Cardiac fibroblast (primary cell): Measurements from ENCODE around the gene LARP1B.
"Not testable (repeated sequence)": the region's sequence is repeated elsewhere in the genome, so short reads cannot be mapped to it uniquely, and the experiment has no call there.

Experiments used
- DNase-seq, 2 donors: peaks; one replicate each; pipeline versions ENCODE4 v3.0.0 to v3.0.0-alpha.2; 2010; ENCODE audit warnings: low read depth in 2 of 2
- H3K4me3 ChIP-seq, 2 donors: replicated peaks in 1 of 2; 1 replicate in 1 of 2; 2 replicates in 1 of 2; pipeline ENCODE4 v1.5.1; 2011; ENCODE audit warnings: low read depth in 2 of 2, low read length in 2 of 2, mild to moderate bottlenecking in 2 of 2, moderate library complexity in 1 of 2
- TF ChIP-seq, protein P1 (sequence below): IDR thresholded peaks from one replicate; pipeline ENCODE4 v1.5.1; 2011; ENCODE audit warnings: low read depth, mild to moderate bottlenecking, low read length, inconsistent platforms

LARP1B gene

DNA sequence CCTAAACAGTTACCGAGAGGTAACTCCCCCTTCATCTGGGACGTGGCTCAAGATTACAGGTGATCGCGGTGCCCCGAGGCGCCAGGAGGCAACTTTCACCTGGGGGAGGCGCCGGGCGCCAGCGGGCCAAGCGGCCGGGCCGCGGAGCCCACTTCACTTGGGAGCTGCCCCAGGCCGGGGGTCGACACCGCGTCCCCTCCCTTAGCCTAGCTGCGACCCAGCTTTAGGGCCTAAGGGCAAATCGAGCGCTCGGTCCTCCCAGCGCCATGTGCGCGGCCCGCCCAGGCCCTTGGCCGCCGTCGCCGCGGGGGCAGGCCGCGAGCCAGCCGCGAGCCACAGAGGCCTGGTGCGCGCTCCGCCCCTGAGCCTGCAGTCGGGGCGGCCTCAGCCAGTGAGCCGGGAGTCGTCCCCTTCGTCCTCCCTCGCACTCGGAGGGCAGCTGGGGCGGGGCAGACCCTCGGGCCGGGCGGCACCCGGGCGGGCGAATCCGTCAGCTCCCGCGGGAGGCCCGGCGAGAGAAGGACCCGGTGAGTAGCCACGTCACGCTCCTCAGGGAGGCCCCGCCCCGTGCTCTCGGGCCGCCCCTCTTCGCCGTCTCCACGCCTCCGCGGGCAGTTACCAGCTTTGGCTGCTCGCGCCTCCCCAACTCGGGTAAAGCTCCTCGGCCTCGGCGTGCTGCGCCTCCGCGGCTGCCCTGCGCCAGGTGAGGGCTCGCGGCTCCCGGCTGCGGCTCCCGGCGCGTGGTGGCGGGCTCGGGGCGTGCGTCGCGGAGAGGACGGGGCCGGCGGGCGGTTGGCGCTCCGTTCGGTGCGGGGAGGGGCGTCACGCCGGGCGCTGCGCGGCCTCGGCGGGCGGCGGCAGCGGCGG lies at the start of gene LARP1B:
Gene LARP1B (plus strand): TSS at position 614 of the 867 bp plus-strand sequence. CDS start 13,640 bp downstream, outside the sequence.
- TF ChIP-seq, protein P1, sequence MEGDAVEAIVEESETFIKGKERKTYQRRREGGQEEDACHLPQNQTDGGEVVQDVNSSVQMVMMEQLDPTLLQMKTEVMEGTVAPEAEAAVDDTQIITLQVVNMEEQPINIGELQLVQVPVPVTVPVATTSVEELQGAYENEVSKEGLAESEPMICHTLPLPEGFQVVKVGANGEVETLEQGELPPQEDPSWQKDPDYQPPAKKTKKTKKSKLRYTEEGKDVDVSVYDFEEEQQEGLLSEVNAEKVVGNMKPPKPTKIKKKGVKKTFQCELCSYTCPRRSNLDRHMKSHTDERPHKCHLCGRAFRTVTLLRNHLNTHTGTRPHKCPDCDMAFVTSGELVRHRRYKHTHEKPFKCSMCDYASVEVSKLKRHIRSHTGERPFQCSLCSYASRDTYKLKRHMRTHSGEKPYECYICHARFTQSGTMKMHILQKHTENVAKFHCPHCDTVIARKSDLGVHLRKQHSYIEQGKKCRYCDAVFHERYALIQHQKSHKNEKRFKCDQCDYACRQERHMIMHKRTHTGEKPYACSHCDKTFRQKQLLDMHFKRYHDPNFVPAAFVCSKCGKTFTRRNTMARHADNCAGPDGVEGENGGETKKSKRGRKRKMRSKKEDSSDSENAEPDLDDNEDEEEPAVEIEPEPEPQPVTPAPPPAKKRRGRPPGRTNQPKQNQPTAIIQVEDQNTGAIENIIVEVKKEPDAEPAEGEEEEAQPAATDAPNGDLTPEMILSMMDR = no peak
- H3K4me3 ChIP-seq = peak within 1 kb of the TSS; percentile 79 to 82
- DNase-seq = peak; percentile 96 to 99

DNA sequence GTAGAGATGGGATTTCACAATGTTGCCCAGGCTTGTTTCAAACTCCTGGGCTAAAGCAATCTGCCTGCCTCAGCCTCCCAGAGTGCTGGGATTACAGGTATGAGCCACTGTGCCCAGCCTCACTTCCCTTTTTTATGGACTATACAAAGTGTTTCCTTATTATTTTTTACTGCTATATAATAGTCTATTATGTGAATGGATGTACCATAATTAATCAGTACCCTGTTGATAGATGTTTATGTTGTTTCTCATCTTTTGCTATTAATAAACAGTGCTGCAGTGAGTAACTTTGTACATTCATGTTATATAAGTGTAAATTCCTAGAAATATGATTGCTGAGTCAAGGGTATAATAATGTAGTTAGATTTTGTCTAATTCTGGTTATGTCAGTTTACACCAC lies 35.8 kb upstream of the LARP1B start:
- no peak for DNase-seq
- H3K4me3 ChIP-seq = no peak overlapping the region
- TF ChIP-seq, protein P1 = no peak

DNA sequence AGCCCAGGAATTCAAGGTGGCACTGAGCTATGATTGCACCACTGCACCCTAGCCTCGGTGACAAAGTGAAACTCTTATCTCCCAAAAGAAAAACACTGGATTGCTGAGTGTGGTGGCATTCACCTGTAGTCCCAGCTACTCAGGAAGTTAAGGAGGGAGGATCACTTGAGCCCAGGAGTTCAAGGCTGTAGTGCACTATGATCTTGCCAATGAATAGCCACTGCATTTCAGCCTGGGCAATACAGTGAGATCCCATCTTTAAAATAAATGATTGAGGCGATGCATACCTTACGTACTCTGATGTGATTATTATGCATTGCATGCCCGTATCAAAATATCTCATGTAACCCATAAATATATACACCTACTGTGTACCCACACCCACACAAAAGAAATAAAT lies 31.2 kb upstream of the LARP1B start:
- TF ChIP-seq, protein P1 = no peak
- no peak overlapping the region for H3K4me3 ChIP-seq
- DNase-seq = no peak

DNA sequence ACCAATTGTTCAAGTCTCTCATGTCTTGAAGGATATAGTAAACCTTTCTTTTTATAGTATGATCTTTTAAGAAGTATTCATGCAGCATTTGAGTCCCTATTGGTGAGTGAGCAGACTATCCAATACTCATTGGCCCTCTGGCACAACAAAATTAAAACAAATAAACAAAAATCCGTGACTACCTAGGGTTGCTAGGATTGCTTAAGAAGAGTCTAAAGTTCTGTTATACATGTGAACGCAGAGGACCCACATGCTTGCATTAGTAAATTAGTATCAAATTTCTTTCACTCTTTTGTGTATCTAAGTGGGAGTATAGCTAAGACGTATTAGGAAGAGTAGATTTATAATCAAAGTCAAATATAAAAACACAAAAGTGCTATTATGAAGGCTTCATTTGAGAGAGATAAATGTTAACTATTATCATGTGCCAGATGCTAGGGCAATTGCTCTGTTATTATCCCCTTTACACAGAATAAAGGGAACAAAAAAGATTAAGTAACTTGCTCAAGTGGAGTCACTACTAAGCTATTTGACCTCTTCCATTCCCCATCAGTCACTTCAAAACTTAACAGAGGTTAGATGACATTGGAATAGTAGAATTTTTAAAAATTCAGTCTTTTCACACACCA lies 29.2 kb upstream of the LARP1B start:
- no peak overlapping the region for H3K4me3 ChIP-seq
- no peak for DNase-seq
- TF ChIP-seq, protein P1 = no peak

DNA sequence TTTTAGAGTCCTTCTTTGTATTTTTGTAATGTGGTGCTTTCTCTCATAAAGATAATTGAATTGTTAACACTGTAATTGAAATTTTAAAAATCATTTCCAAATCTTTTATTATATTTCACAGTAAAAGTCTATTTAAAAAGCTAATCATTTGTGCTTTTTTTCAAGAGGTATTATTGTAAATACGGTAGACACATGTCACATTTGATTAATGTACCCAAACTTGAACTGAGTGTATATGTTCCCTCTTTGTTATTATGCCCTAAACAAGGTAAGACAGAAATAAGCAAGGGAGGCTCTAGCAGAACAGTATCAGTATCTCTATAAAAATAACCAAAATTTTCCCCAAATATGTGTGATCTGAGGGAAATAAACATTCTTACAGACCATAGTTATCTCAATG lies 21.5 kb upstream of the LARP1B start:
- no peak for DNase-seq
- no peak overlapping the region for H3K4me3 ChIP-seq
- TF ChIP-seq, protein P1 = no peak

DNA sequence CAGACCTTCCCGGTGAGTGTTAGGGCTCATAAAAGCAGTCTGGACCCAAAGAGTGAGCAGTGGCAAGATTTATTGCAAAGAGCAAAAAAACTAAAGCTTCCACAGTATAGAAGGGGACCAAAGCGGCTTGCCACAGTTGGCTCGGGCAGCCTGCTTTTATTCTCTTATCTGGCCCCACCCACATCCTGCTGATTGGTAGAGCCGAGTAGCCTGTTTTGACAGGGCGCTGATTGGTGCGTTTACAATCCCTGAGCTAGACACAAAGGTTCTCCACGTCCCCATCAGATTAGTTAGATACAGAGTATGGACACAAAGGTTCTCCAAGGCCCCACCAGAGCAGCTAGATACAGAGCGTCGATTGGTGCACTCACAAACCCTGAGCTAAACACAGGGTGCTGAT lies 14.1 kb upstream of the LARP1B start:
- DNase-seq, H3K4me3 ChIP-seq: not testable (repeated sequence)

DNA sequence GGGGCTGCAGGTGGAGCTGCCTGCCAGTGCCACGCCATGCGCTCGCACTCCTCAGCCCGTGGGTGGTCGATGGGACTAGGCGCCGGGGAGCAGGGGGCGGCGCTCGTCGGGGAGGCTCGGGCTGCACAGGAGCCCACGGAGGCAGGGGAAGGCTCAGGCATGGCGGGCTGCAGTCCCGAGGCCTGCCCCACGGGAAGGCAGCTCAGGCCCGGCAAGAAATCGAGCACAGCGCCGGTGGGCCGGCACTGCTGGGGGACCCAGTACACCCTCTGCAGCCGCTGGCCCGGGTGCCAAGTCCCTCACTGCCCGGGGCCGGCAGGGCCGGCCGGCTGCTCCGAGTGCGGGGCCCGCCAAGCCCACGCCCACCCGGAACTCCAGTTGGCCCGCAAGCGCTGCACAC lies 13.6 kb upstream of the LARP1B start:
- DNase-seq, H3K4me3 ChIP-seq: not testable (repeated sequence)

DNA sequence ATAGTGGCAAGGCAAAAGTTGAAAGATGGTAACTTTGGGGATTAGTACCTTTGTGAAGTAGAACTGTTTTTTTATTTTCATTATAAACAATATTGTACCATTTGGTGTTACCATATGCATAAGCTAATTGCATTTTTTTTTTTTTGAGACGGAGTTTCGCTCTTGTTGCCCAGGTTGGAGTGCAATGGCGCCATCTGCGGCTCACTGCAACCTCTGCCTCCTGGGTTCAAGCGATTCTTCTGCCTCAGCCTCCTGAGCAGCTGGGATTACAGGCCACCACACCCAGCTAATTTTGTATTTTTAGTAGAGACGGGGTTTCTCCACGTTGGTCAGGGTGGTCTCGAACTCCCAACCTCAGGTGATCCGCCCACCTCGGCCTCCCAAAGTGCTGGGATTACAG lies 9.9 kb upstream of the LARP1B start:
- H3K4me3 ChIP-seq = not testable (repeated sequence)
- peak in 1 of 2 donors; percentile 17 for DNase-seq

DNA sequence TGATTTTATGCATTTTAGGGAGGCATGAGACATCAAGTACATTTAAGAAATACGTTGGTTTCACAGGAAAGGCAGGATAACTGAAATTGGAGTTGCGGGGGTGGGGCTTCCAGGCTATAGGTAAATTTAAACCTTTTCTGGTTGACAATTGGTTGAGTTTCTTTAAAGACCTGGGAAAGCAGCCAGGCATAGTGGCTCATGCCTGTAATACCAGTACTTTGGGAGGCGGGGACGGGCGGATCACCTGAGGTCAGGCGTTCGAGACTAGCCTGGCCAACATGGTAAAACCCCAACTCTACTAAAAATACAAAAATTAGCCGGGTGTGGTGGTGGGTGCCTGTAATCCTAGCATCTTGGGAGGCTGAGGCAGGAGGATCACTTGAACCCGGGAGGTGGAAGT lies 6.2 kb upstream of the LARP1B start:
- not testable (repeated sequence) for H3K4me3 ChIP-seq, DNase-seq

DNA sequence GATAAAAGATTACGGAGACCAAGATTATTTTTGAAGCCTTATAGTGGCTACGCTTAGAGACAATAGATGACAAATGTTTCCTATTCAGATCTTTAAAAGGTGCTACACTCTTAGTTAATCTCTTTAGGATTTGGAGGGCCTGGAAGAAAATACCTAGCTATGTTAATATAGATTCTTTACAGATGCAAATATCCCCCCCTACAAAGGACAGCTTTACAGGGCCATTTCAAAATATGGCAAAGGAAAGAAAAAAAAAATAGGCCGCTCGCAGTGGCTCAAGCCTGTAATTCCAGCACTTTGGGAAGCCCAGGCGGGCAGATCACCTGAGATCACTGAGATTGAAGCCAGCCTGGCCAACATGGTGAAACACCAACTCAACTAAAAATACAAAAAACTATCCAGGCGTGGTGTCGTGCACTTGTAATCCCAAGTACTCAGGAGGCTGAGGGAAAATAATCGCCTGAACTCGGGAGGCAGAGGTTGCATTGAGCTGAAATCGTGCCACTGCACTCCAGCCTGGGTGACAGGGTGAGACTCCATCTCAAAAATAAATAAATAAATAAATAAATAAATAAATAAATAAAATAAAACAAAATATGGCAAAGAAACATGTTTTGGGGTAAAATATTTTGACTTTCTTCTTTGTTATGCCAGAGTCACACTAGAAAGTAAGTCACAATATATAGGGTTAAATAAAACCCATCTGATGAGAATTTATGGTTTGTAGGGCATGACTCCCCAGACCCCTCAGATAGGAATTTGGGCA lies 5.5 kb upstream of the LARP1B start:
- H3K4me3 ChIP-seq, DNase-seq: not testable (repeated sequence)
